ENCODE results near the gene CDH15.

CDH15 gene

DNA sequence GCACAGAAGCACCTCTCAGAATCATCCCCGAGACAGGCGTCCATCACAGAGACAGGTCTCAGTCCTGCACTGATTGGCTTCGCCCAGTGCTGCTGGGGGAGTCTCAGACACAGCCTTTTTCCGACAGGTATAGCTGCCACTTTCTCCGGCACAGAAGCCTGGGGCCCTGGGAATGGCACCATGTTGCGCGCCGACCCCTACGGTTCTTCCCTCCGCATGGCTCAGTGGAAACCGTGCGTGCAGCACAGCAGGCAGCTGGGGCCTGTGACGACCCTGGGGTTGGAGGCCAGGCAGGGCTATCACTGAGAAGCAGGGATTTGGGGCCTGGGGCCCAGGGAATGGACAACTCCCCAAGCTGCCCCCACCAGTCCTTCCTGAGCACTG, 29.7 kb upstream of the CDH15 start:
- no peak for DNase-seq

DNA sequence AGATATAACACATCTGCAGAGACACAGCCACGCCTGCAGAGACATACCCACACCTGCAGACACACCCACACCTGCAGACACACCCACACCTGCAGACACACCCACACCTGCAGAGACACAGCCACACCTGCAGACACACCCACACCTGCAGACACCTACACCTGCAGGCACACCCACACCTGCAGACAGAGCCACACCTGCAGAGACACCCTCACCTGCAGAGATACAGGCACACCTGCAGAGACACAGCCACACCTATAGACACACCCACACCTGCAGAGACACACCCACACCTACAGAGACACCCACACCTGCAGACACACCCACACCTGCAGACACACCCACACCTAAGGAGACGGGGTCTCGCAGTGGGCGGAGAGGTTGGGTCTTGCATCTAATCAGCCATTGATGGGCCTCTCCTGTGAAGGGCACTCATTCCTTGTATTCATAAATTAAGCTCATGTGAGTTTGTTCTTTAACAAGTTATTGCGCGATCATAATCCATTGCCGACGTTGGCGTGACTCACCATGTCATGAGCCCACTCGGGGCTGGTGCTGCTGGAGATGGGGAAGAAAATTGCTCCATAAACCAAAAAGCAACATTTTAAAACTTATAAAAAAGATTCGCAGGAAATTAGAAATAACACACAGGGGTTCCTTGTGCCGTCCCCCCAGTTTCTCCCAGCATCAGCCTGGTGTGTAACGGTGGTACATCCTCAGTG, 28.9 kb upstream of the CDH15 start:
- no peak for DNase-seq

DNA sequence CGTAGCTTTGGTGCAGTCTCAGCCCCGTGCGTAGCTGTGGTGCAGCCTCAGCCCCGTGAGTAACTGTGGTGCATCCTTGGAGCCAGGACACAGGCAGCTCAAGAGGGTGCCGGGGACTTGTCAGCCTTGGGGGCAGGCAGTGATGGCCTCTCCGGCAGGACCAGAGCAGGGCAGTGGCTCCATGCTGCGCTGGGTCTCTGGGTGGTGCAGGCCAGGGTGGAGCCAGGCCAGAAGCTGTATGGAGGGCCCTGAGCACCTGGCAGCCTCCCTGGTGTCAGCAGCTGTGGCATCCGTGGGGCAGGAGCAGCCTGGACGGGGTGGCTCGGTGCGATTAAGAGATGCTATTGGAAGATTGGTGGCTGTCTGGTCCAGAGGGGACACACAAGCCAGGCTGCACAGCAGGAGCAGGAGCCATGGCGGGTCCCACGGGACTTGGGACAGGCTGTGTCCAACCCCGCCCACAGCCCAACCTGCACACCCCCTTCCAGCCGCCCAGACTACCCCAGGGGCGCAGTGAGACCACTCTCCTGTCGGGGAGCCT, 28.3 kb upstream of the CDH15 start:
- no peak for DNase-seq

DNA sequence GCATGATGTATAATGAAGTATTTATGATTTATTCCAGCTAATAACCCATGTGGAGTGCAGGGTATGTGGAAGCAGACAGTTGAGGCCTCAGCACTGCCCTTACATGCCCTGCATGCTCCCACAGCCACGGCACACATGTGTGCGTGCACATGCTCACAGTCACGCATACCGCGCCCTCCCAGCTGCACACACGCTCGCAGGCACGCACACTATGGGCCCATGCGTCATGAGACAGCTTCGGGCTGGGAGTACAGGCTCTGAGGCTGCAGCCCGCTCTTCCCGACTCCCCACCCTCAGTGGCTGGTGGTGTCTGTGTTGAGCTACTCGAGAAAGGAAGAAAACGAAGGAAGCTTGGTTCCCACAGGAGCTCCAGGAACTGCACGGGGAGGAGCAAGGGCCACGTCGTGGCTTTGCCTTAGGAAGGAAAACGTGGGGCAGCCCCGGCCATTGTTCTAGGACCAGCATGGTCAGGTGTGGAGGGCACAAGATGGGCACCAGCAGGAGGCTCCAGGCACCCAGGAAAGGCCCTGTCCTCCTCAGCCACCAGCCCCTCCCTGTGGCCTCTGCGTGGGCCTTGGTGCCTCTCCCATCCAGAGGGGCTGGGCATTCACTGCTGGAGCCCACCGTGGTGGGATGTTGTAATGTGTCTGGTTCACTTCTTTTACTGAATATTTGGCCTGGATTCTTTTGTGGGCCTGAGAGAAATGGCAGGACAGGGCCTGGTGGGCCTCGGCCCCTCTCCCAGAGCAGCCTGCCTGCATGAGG, 27.5 kb upstream of the CDH15 start:
- DNase-seq = no peak

DNA sequence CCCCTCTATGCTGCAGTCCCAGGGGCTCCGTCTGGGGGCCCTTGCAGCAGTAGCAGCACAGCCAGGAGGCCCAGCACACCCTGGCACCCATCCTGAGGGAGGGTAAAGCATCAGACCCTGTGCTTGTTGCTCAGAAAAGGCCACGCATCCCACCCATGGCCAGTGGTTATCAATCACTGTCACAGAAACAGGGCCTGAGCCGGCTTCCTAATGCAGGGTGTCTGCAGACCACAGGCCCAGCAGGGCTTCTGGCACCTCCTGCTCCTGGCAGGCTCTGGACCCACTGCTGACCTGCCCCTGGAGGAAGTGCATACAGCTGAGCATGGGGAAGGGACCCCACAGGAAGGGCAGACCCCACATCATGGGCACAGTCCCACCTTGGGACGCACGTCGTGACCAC, 26.9 kb upstream of the CDH15 start:
- no peak for DNase-seq

DNA sequence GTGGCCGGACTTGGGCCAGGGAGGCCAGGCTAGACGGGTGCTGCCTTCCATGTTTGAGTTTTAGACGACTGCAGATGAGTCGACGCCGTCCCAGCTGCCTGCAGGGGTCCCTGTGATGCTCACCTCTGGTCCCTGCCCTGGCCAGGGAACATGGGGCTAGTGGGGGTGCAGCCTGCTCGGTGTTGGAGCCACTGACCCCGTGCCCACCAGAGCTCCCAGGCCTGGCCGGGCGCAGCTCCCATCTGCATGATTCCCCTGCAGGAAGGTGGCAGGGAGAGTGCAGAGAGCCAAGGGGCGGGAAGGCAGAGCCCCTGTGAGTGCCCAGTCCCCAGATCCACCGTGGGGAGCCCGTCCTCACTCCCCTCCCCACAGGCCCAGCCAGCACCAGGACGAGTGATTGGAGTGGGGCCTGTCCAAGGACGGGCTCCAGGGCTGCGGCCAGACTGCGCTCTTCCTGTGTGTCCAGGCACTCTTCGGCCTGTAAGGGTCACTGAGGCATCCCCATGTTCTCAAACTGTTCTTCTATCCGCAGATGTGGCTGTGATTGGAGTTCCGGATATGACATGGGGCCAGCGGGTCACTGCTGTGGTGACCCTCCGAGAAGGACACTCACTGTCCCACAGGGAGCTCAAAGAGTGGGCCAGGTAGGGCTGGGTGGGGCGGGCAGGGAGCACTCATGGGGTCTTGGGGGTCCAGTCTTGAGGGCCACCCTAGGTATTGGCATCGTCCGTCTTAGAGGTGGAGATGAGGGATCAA, 26.0 kb upstream of the CDH15 start:
- DNase-seq = no peak

DNA sequence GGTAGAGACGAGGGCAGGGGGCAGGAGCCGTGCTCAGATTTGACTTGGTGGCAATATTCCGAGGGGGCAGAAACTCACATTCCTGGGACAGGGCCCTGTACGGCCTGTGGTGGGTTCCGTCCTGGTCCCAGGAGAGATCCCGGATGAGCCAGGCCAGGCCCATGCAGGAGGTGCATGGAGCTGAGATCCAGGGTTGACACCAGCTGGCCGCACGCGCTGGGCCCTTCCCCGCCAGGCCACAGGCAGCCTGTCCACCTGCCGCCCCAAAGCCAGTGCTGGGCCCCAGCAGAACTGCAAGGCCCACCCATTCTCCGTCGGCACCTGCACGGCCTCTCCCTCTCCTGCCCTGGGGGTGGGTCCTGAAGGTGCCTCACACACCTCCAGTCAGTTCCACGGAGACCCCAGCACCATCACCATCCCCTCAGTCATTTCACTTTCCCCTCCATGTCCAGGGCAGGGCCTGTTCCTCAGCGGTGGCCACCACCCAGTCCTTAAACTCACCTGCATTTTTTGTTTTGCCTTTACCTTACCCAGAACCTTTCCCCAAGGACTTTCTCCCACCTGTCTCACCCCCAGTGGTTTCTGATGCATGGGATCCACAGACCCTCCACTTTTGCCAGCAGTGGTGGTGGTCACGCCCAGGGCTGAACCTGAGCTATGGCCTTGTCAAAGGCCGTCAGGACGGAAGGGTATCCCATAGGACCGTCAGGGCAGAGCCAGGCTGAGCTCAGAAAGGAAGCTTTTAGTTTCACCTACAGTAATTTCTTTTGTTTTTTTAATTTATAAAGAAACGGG, 25.1 kb upstream of the CDH15 start:
- no peak for DNase-seq

DNA sequence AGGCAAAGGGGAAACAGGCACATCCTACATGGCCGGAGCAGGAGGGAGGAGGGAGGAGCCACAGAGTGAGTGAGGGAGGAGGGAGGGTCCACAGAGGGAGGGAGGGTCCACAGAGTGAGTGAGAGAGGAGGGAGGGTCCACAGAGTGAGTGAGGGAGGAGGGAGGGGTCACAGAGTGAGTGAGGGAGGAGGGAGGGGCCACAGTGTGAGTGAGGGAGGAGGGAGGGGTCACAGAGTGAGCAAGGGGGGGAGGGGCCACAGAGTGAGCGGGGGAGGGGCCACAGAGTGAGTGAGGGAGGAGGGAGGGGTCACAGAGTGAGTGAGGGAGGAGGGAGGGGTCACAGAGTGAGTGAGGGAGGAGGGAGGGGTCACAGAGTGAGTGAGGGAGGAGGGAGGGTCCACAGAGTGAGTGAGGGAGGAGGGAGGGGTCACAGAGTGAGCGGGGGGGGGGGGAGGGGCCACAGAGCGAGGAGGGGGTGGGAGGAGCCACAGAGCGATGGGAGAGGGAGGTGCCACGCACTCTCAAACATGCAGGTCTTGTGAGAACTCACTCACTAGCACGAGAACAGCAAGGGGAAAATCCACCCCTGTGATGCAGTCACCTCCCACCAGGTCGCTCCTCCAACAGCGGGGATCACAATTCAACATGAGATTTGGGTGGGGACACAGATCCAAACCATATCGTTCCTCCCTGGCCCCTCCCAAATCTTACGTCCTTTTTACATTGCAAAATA, 24.3 kb upstream of the CDH15 start:
- no peak for DNase-seq

DNA sequence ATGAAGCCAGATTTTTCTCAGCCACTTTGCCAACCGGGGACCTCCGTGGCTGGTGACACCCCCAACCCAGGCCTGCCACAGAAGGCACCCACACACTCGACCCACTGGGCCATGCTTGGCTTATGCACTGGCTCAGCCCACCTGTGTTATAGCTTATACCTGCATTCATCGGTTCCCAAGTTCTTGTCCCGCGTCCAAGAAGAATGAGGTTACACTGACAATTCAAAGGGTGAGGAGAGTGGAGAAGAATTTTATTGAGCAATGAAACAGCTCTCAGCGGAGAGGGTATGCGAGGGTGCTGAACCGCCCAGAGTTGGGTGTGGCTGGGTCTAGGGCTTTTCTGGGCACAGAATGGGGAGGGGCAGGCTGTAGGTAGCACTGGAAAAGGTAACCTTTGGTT, 22.2 kb upstream of the CDH15 start:
- peak; percentile 12 for DNase-seq

DNA sequence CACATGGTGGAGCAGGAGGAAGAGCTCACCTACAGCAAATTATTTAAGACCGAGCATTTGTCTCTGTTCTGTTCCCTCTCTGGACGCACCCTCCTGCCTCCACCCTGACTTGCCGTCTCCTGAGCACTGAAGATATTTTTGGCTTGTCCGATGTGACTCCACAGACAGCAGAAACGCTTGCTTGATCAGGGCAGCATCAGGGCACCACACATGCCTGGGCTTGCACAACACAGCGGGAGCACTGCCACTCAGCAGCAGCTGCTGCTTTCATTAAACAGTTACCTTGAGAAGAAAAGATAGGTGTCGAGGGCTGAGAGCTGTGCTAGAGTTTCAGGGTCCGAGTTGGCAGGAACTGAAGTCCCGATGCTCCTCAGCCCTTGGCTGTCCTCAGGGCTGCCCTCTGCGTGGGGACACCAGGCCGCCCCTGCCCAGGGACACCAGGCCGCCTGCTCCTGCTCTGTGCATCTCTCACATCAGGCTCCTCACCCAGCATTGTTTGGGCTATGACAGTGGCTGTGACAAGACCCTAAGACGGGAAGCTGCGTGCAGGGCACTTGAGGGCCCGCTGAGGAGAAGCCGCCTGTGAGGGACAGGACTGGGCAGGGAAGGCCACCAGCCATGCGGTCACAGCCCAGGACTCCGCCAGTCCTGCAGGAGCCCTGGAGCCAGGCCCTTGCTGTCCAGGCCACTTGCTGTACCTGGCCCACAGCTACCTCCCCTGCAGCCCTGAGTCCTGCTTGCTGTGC, 21.3 kb upstream of the CDH15 start:
- peak; percentile 43 for DNase-seq

DNA sequence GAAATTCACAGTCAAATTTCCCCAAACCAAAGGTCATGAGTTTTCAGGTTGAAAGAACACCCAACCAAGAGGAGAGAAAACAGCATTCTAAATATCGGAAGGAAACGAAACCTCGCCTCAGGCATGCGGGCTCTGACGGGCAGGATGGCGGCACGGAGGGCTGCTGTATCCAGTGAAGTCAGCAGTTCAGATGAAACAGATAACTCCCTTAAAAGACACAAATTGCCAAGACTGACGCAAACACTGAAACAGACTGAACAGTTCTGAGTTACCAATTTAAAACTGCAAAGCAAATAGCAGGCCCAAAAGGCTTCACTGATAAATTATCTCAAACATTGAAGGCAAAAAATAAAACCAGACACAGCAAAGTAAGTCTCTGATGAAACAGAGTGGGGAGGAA, 20.6 kb upstream of the CDH15 start:
- DNase-seq = no peak

DNA sequence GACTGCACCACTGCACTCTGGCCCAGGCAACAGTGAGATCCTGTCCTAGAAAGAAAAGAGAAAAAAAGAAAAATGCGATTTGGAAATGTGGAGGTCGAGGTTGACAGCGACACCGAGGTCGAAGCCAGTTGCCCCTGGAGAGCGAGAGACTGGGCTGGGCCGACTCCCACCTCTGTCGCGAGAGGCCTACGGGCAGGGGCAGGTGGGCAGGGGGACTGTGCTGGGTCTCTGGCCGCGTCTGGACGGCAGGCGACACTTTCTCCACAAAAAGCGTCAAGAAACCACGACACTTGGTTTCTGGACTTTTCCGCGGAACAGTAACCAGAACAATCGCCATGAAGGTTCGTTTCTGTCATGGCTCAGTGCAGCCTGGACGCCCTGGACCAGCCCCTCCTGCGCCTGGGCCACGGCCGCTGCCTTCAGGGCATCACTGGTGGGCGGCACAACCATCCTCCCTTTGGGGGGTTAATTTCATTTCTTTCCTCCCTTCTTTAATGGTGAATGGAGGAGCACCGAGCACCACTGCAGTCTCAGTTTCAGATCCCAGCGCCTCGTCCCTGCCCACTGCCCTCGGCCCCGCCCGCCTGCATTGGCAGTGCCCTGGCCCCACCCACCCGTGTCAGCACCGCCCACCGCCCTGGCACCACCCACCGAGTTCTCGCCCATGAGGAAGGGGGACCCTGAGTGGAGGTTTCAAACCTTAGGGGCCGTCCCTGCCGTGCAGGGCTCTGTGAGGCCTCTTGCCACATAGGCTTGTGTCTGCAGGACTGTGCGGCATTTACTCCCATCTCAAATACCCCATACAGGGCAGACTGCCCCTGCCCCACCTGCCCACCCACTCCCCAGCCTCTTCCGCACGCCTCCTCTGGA, 18.5 kb upstream of the CDH15 start:
- no peak for DNase-seq

DNA sequence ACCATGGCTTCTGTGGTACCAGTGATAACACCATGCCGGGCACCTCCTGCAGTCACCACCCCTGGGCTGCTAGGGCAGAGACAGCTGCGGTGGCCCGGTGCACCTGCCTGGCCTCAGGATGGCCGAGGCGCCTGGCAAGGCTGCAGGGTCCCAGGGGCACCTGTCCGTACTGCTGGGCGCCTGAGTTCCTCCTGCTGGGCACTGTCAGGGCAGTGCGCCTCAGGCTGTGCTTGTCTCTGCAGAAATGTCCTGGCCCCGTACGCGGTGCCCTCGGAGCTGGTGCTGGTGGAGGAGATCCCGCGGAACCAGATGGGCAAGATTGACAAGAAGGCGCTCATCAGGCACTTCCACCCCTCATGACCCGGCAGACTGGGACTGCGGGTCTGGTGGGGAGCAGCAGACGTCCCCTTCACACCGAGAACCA, 17.7 kb upstream of the CDH15 start:
- no peak for DNase-seq

DNA sequence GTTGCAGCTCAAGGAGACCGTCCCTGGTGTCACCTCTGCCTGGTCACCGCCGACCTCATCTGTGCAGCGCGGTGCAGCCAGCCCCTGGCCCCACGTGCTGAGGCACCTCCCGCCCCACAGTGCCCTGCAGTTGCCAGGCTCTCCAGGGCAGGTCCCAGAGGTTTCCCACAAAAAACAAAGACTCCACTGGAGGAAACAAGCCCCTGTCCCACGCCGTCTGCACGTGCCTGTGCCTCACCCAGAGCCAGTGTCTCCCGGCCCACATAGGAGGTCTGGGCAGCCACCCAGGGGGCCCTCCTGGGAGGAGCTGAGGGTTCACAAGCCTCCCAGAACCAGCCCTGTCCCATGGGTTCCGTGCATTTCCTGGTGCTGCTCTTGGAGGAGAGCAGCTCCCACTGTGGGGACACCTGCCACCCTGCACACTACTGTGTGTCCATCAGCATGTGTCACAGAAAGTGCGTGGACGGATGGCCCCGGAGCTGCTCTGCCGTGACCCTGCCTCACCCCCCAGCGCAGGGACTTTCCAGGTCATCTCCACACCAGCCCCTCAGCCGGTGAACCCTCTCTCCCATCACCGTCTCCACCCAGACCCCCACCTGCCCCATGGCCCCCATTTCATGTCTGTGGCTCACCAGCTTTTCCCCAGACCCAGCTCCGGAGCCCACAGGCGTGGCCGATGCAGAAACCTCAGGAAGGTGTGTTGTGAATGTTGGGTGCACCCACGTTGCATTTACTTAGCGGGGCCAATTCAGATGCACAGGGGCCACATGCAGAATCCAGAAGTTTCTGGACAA, 17.0 kb upstream of the CDH15 start:
- DNase-seq = no peak

DNA sequence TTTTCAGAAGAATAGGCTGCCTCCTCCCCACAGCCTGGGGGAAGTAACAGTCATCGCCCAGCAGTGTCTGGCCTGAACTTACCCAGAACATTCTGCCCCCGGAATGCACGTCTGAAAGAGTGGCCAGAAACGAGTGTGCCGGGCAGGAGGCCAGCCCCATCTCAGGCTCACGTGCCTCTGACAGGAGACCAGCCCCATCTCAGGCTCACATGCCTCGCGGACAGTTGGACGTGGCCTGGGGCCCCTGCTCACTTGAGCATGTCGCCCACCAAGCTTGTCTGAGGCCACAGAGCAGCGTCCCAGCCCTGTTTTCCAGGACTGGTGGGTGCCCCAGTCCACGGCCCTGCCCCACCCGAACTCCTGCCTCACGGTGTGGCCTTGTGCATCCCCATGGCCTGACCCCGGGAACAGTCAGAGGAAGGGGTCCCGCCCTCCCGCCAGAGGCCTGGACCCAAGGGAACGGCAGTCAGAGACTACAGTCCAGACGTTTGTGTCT, 16.3 kb upstream of the CDH15 start:
- DNase-seq = no peak

DNA sequence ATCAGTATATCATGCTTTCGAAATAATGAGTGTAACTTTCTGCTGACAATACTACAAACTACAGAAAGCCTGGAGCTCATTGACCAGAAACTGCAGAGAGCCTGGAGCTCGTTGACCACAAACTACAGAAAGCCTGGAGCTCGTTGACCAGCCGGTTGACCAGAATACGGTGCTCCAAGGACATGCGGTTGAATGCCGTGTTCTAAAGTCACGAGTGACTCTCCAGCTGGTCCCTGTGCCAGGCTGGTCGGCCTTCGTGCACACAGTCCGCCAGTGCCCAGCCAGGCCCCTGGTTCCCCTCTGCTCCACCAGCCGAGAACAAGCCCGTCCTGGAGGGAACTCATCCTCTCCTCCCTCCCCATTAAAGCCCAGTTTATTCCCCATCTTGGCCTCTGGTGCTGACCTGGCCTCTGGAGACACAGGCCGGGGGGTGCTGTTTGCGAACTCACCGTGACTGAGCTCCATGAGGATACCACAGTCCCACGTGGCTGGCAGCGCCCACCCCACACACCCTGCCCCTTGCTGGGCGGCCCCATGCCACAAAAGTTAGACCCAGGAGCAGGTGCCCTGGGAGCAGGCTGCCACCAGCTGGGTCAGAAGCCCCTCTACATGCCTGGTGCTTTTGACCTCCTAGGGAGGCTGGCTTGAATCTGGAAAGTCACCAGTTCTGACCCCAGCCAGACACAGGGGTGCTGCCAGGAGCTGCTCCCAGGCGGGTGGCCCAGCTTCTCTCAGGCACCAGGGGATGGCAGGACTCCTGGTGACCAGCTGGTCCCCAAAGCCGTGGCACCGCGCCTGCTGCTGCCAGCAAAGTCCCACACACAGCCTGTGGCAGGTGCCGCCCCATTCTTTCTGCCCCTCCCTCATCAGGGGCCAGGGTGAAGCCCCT, 15.5 kb upstream of the CDH15 start:
- no peak for DNase-seq

DNA sequence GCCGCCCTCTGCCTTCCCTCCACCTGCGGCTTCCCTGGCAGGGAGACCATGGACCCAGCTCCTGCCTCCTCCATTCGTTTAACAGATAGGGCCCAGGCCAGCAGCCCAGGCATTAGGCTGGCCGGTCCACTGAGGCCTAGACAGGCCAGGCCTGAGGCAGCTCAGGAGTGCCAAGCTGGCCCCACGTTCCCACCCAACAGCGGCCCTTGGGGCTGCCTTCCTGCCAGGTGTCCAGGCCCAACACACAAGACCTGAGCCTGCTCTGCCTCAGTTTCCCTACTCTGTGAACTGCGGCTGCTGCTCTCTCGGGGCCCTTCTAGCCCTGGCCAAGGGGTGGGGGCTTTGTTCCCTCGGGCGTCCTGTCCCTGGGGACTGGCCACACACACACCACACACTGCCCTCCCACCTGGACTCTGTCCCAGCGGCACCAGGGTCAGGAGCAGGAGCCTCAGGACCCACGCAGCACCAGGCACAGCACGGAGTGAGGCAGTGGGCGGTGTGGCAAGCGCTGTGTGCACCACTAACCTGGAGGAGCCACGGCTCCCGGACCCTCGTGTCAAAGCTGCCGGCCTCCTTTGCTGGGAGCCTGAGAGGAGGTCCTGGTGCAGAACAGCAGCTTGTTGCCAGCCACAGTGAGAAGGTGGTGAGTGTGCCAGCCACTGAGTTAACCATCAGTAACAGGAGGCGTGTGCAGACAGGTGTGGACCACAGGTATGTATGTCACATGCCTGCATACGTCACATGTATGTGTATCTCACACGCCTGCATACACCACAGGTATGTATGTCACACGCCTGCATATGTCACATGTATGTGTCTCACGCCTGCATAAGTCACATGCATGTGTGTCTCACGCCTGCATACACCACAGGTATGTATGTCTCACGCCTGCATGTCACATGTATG, 14.6 kb upstream of the CDH15 start:
- DNase-seq = no peak
